ENCODE results near the gene PXMP2. TPM values are rescaled to one million over a fixed set of nuclear protein-coding genes. Genes with fewer than 3 reads are reported as not detected.

The PXMP2 gene
- total RNA-seq, 1 donor, result 19.2 TPM

DNA sequence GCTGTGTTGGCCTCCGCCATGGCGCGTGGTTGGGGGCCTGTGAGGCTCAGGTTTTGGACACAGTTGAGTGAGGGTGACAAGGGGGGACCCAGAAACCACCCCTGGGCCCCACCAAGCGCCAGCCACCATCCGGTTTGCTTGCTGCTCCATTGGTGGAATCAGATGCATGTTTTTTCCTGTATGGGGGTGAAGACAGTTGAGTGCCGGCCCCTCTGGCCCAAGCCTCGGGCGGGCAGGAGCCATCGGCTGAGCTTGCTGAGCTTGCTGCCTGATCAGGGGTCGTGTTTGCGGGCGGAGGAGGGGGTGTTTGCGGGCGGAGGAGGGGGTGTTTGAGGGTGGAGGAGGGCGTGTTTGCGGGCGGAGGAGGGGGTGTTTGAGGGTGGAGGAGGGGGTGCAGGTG, 29.6 kb downstream of the PXMP2 start:
- no peak for TF ChIP-seq CTCF (IDR thresholded peaks at IDR 0.05; ENCODE audit: insufficient read depth, low read length)
- no peak overlapping the region for H3K4me3 ChIP-seq (ENCODE audit: low read depth, low read length)
- DNase-seq (ENCODE audit: low read depth), result no peak

DNA sequence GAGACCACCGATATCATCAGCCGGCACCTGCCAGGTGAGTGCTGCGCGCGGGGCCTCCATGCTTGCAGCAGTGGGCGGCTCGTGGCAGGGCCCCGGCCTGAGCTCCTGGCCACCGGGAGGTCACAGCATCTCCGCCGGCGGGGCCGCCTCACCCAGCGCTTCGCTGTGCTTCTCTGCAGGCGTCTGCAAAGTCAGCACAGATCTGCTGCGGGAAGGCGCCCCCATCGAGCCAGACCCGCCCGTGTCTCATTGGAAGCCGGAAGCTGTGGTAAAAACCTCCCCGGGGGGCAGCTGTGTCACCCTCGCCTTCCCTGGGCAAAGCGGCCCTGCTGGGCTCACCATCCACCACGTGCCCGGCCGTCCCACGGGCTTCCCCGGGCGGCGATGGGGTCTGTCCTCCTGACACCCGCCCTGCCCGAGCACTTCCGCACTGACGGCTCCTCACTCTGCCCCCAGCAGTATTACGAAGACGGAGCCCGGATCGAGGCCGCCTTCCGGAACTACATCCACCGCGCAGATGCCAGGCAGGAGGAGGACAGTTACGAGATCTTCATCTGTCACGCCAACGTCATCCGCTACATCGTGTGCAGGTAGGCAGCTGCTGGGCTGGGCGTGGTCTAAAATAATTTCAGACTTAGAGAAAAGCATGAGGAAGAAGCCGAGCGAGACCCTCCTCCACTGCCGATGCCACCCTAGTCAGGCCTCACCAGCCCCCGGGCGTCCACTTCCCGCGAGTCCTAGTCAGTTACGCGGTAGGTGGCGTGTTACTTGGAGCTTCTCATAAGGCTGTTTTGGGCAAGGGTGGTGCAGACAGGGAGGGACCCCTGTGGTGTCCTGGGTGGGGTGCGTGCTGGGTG, 30.4 kb downstream of the PXMP2 start:
- no peak overlapping the region for H3K4me3 ChIP-seq (ENCODE audit: low read depth, low read length)
- no peak for DNase-seq (ENCODE audit: low read depth)
- no peak for TF ChIP-seq CTCF (IDR thresholded peaks at IDR 0.05; ENCODE audit: insufficient read depth, low read length)

DNA sequence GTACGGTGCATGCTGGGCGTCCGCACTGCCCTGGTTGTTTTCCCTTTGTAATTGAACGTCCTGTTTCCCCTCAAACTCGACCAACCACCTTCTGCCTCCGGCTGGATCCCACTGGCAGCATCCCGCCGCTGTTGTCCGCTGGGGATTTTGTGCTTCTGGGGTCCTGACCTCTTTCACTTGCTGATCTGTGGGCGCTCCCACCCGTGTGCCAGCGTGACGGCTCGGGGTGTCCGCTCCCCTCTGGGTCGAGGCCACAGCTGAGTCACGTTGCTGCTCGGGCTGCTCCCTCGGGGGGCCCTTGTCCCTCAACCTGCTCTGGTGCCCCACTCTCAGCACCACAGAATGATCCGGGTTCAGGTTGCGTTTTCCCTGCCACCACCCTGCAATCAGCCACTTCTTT, 31.3 kb downstream of the PXMP2 start:
- no peak for DNase-seq (ENCODE audit: low read depth)
- TF ChIP-seq CTCF (IDR thresholded peaks at IDR 0.05; ENCODE audit: insufficient read depth, low read length), result no peak
- H3K4me3 ChIP-seq (ENCODE audit: low read depth, low read length), result no peak overlapping the region

- DNase-seq (ENCODE audit: low read depth), result no peak
- TF ChIP-seq CTCF (IDR thresholded peaks at IDR 0.05; ENCODE audit: insufficient read depth, low read length), result no peak
- H3K4me3 ChIP-seq (ENCODE audit: low read depth, low read length), result no peak overlapping the region
These were observed 32.0 kb downstream of the PXMP2 start for GRCh38 chr12:132719141-132719953.

- no peak overlapping the region for H3K4me3 ChIP-seq (ENCODE audit: low read depth, low read length)
- DNase-seq (ENCODE audit: low read depth), result no peak
- no peak for TF ChIP-seq CTCF (IDR thresholded peaks at IDR 0.05; ENCODE audit: insufficient read depth, low read length)
These were observed 32.6 kb downstream of the PXMP2 start for GRCh38 chr12:132719954-132720324.

DNA sequence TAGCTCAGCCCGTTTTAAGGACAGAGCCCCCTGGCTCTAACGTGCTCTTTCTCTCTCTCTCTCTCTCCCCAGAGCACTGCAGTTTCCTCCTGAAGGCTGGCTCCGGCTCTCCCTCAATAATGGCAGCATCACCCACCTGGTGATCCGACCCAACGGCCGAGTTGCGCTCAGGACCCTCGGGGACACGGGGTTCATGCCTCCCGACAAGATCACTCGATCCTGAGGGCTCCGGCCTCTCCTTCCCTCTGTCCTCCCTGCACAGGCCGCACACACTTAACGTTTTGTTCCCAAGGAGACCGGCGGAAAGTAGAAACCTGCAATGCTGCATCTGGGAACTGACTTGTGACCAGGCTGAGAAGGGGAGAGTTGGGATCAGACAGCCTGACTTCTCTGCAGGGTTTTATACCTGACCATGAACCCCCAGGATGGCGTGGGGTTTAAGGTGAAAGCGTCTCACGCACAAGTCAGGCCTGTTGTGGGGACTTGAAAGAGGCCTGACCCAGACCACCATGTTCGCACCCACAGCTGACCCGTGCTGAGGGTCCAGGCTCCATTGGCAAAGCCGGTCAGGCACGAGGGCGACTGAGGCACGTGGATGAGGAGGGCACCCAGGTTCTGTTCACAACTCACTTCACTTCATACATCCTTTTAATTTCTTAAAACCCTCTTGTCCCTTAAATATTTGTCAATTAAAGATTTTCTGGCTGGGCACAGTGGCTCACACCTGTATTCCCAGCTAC, 33.4 kb downstream of the PXMP2 start:
- DNase-seq (ENCODE audit: low read depth), result no peak
- no peak for TF ChIP-seq CTCF (IDR thresholded peaks at IDR 0.05; ENCODE audit: insufficient read depth, low read length)
- no peak overlapping the region for H3K4me3 ChIP-seq (ENCODE audit: low read depth, low read length)

All from fibroblast of the aortic adventitia (primary cell).